Lung (tissue), 12 donors: ENCODE data around the gene ADGRG2. TPM values are rescaled to one million over a fixed set of nuclear protein-coding genes. Genes with fewer than 3 reads are reported as not detected.
A peak's percentile ranks its signal among the peaks of the same experiment; 100 is the strongest.

Source experiments
- ATAC-seq: fragments of 200-7000 bp; cut with Tn5 transposase; one replicate; pipeline ENCODE4 v1.9.1; 2020; ENCODE audit warnings: moderate number of reproducible peaks; ENCODE audit not compliant: insufficient read depth, low FRiP score
- DNase-seq, 3 donors: peaks; one replicate each; pipeline ENCODE4 v3.0.0-alpha.2; 2013 to 2017
- H3K27ac ChIP-seq, 2 donors: one replicate each; pipeline ENCODE4 v1.5.1; 2013; ENCODE audit warnings: mild to moderate bottlenecking in 2 of 2, moderate library complexity in 2 of 2, control low read depth in 1 of 2, inconsistent platforms in 1 of 2, low read depth in 1 of 2, low read length in 1 of 2
- H3K27me3 ChIP-seq, 3 donors: one replicate each; pipeline ENCODE4 v1.5.1; 2013; ENCODE audit warnings: low read length in 2 of 3; ENCODE audit not compliant: control insufficient read depth in 3 of 3, insufficient read depth in 3 of 3
- H3K36me3 ChIP-seq, 4 donors: one replicate each; pipeline ENCODE4 v1.5.1; 2013; ENCODE audit warnings: low read length in 4 of 4, mild to moderate bottlenecking in 1 of 4, moderate library complexity in 1 of 4; ENCODE audit not compliant: control insufficient read depth in 4 of 4, insufficient read depth in 4 of 4
- H3K4me1 ChIP-seq, 5 donors: one replicate each; pipeline ENCODE4 v1.5.1; 2013; ENCODE audit warnings: low read length in 5 of 5, mild to moderate bottlenecking in 2 of 5, moderate library complexity in 1 of 5; ENCODE audit not compliant: control insufficient read depth in 5 of 5, insufficient read depth in 5 of 5
- H3K4me3 ChIP-seq: one replicate; pipeline ENCODE4 v1.5.1; 2013; ENCODE audit warnings: mild to moderate bottlenecking, control low read depth, moderate library complexity
- H3K9ac ChIP-seq, 2 donors: one replicate each; pipeline ENCODE4 v1.5.1; 2013; ENCODE audit warnings: low read length in 2 of 2, control low read depth in 1 of 2; ENCODE audit not compliant: insufficient read depth in 1 of 2
- H3K9me3 ChIP-seq, 4 donors: one replicate each; pipeline ENCODE4 v1.5.1; 2013; ENCODE audit warnings: low read length in 3 of 4, mild to moderate bottlenecking in 1 of 4, moderate library complexity in 1 of 4; ENCODE audit not compliant: control insufficient read depth in 4 of 4, insufficient read depth in 3 of 4
- WGBS, 2 donors: extraction: QIAGEN DNeasy Blood & Tissue Kit; methylation state at CpG; one replicate each; pipeline ENCODE4 v1.1.7; 2013; 5-methylcytosine and 5-hydroxymethylcytosine counted together
- polyA plus RNA-seq, 2 donors: library from polyadenylated mRNA; stranded (reverse); fragments of 200-250 nt; gene quantifications; one replicate each; pipeline ENCODE4 v1.2.1, GENCODE V29; 2013
- total RNA-seq, 2 donors: library from RNA; depleted of rRNA in 1 of 2; stranded (reverse); fragments of >200 nt in 1 of 2; gene quantifications; one replicate each; pipeline ENCODE4 v1.2.1, GENCODE V29; 2014 to 2021
- TF ChIP-seq, protein P1 (sequence below): IDR thresholded peaks from 2 replicates; pipeline ENCODE4 v1.5.1; 2012; ENCODE audit warnings: mild to moderate bottlenecking; ENCODE audit errors: control extremely low read depth, extremely low read depth
- donor health status: control.
- donor health status: control.
- donor health status: Bipolar disorder and iron deficiency.
- donor health status: healthy.
- donor health status: DM: yes; HTN: yes; CAD: no.

Gene ADGRG2
- total and polyA plus RNA-seq, 4 donors, result 0.24 to 10.5 (median 1.00) TPM

GRCh38 chrX:19133231-19133630 is 11.0 kb upstream of the ADGRG2 start:
- Histone ChIP-seq H3K9me3 (peaks cover 0 to 2% (median 0%) of the 10 kb centered on the region in 4 donors), H3K9ac (no peak overlapping the region), H3K4me3 (no peak overlapping the region), H3K27me3 (no peaks in the 10 kb centered on the region), H3K4me1 (peaks cover 0 to 7% (median 0%) of the 10 kb centered on the region in 5 donors), H3K27ac (no peak overlapping the region), H3K36me3 (no peaks in the 10 kb centered on the region)
- TF ChIP-seq, protein P1, sequence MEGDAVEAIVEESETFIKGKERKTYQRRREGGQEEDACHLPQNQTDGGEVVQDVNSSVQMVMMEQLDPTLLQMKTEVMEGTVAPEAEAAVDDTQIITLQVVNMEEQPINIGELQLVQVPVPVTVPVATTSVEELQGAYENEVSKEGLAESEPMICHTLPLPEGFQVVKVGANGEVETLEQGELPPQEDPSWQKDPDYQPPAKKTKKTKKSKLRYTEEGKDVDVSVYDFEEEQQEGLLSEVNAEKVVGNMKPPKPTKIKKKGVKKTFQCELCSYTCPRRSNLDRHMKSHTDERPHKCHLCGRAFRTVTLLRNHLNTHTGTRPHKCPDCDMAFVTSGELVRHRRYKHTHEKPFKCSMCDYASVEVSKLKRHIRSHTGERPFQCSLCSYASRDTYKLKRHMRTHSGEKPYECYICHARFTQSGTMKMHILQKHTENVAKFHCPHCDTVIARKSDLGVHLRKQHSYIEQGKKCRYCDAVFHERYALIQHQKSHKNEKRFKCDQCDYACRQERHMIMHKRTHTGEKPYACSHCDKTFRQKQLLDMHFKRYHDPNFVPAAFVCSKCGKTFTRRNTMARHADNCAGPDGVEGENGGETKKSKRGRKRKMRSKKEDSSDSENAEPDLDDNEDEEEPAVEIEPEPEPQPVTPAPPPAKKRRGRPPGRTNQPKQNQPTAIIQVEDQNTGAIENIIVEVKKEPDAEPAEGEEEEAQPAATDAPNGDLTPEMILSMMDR, result no peak
- WGBS, 2 donors, result 59 to 68% methylated on average over 2 of the region's 2 CpGs
- DNase-seq, result peak in 2 of 3 donors; percentile 59 to 76
- no peak for ATAC-seq

DNA sequence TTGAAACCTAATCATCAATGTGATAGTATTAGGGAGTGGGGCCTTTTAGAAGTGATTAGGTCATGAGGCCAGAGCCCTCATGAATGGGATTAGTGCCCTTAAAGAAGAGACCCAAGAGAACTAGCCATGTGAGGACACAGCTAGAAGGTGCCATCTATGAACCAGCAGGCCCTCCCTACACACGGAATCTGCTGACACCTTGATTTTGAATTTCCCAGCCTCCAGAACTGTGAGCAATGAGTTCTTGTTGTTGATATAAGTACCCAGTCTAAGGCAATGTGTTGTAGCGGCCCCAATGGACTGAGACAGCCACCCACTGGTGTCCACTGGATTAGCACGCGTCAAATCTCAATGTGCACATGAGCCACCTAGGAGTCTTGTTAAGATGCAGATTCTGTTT is 8.4 kb upstream of the ADGRG2 start:
- Histone ChIP-seq H3K4me1 (peaks cover 0 to 7% (median 0%) of the 10 kb centered on the region in 5 donors), H3K36me3 (no peaks in the 10 kb centered on the region), H3K4me3 (no peak overlapping the region), H3K9me3 (peaks cover 0 to 2% (median 0%) of the 10 kb centered on the region in 4 donors), H3K9ac (no peak overlapping the region), H3K27me3 (peaks cover 0 to 9% (median 0%) of the 10 kb centered on the region in 3 donors), H3K27ac (no peak overlapping the region)
- WGBS, 2 donors, result 88 to 99% methylated on average over 4 of the region's 4 CpGs
- ATAC-seq, result no peak
- TF ChIP-seq, protein P1, result no peak
- DNase-seq, result no peak

DNA sequence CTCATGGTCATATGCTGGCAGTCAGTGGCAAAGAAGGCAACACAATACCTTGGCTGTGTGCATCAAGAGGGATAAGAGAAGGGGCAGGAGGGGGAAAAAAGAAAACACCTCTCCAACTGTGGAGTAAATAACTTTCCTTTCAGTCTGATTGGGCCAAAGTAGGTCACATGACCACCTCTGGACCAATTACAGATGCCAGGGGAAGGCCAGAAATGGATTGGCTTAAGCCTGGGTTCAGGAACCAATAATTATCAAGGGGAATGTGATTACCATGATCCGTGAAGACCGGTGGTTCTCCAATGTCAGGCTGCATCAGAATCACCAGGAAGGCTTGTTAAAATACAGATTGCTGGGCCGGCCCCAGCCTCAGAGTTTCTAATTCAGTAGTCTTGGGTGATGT is 7.4 kb upstream of the ADGRG2 start:
- TF ChIP-seq, protein P1, result no peak
- peaks cover 0 to 7% (median 0%) of the 10 kb centered on the region in 5 donors for H3K4me1 ChIP-seq
- peaks cover 0 to 2% (median 0%) of the 10 kb centered on the region in 4 donors for H3K9me3 ChIP-seq
- WGBS, 2 donors, result 87 to 97% methylated on average over 3 of the region's 3 CpGs
- H3K4me3 ChIP-seq, result no peak overlapping the region
- H3K9ac ChIP-seq, result no peak overlapping the region
- no peak for DNase-seq
- no peak overlapping the region for H3K27ac ChIP-seq
- no peak for ATAC-seq
- H3K27me3 ChIP-seq, result peaks cover 1 to 9% (median 4%) of the 10 kb centered on the region in 3 donors
- H3K36me3 ChIP-seq, result no peaks in the 10 kb centered on the region

GRCh38 chrX:19127649-19128168 is 5.4 kb upstream of the ADGRG2 start:
- no peaks in the 10 kb centered on the region for H3K4me1 ChIP-seq
- TF ChIP-seq, protein P1, result no peak
- H3K9ac ChIP-seq, result no peak overlapping the region
- peaks cover 10 to 20% (median 13%) of the 10 kb centered on the region in 3 donors for H3K27me3 ChIP-seq
- no peaks in the 10 kb centered on the region for H3K36me3 ChIP-seq
- ATAC-seq, result no peak
- DNase-seq, result no peak
- no peak overlapping the region for H3K27ac ChIP-seq
- 36 to 48% methylated on average over 5 of the region's 5 CpGs for WGBS, 2 donors
- H3K9me3 ChIP-seq, result peaks cover 0 to 2% (median 0%) of the 10 kb centered on the region in 4 donors
- H3K4me3 ChIP-seq, result no peak overlapping the region
